Gastroesophageal sphincter (tissue), 4 donors: ENCODE measurements around the gene AMBP. TPM values are rescaled to one million over a fixed set of nuclear protein-coding genes. Genes with fewer than 3 reads are reported as not detected.

ENCODE experiments used
- ATAC-seq: fragments of 150-250 bp; one replicate; pipeline ENCODE4 v1.9.1; 2016; ENCODE audit warnings: mild to moderate bottlenecking, moderate library complexity
- H3K27ac ChIP-seq, 4 donors: fragments of 200-600 bp; sonication (generic) in 3 of 4; 1 replicate in 3 of 4; 2 replicates in 1 of 4; pipeline ENCODE4 v1.5.1; 2016 to 2019
- H3K27me3 ChIP-seq: fragments of 200-600 bp; sonication (generic); one replicate; pipeline ENCODE4 v1.5.1; 2019
- H3K36me3 ChIP-seq, 2 donors: fragments of 200-600 bp; sonication (generic); one replicate each; pipeline ENCODE4 v1.5.1; 2019; ENCODE audit warnings: control low read depth in 1 of 2
- H3K4me1 ChIP-seq, 3 donors: fragments of 200-600 bp; sonication (generic); 1 replicate in 2 of 3; 2 replicates in 1 of 3; pipeline ENCODE4 v1.5.1; 2016 to 2019; ENCODE audit warnings: control low read depth in 2 of 3
- H3K4me3 ChIP-seq, 2 donors: fragments of 200-600 bp; sonication (generic); one replicate each; pipeline ENCODE4 v1.5.1; 2019; ENCODE audit warnings: mild to moderate bottlenecking in 1 of 2, moderate library complexity in 1 of 2
- H3K9me3 ChIP-seq, 3 donors: fragments of 200-600 bp; sonication (generic); one replicate each; pipeline ENCODE4 v1.5.1; 2017 to 2019; ENCODE audit warnings: control low read depth in 2 of 3
- CTCF ChIP-seq, 4 experiments: fragments of 200-600 bp in 2 of 4; fragments of 450-650 bp in 2 of 4; sonication (generic) in 1 of 4; IDR thresholded peaks; one replicate each; pipeline ENCODE4 v1.5.1; 2017 to 2019; ENCODE audit warnings: antibody characterized with exemption in 4 of 4, mild to moderate bottlenecking in 2 of 4, moderate library complexity in 2 of 4
- EP300 ChIP-seq: sonication (generic); formaldehyde crosslinking; IDR thresholded peaks from one replicate; pipeline ENCODE4 v1.6.1; 2017; ENCODE audit warnings: antibody characterized with exemption, mild to moderate bottlenecking
- POLR2A ChIP-seq, 2 donors: fragments of 450-650 bp; IDR thresholded peaks; one replicate each; pipeline ENCODE4 v1.6.1; 2017; ENCODE audit warnings: antibody characterized with exemption in 2 of 2, mild to moderate bottlenecking in 2 of 2, moderate library complexity in 1 of 2
- POLR2AphosphoS5 ChIP-seq: sonication (generic); formaldehyde crosslinking; IDR thresholded peaks from one replicate; pipeline ENCODE4 v1.6.1; 2017; ENCODE audit warnings: antibody characterized with exemption
- WGBS, 2 donors: methylation state at CpG; one replicate each; pipeline ENCODE4 v1.1.5; 2018; ENCODE audit warnings: low coverage in 1 of 2; 5-methylcytosine and 5-hydroxymethylcytosine counted together
- total RNA-seq, 4 donors: library from RNA; depleted of rRNA; stranded (reverse); fragments of >200 nt; gene quantifications; one replicate each; pipeline ENCODE4 v1.1.0, GENCODE V29; 2016

The AMBP gene
- total RNA-seq, 4 donors from 2014 or later, result not detected

GRCh38 chr9:114069476-114070187, 8.5 kb downstream of the AMBP start:
- peaks cover 0 to 9% (median 0%) of the 10 kb centered on the region in 3 donors for H3K4me1 ChIP-seq
- no peak overlapping the region for H3K27ac ChIP-seq
- no peaks in the 10 kb centered on the region for H3K36me3 ChIP-seq
- TF ChIP-seq EP300 (no peak), POLR2A (IDR thresholded peaks at IDR 0.05) (no peak)
- WGBS, 2 donors, result 82 to 89% methylated on average over 3 to 5 of the region's 9 CpGs
- no peaks in the 10 kb centered on the region for H3K9me3 ChIP-seq
- H3K27me3 ChIP-seq, result peaks cover 16% of the 10 kb centered on the region
- no peak overlapping the region for H3K4me3 ChIP-seq
- no peak for ATAC-seq

- TF ChIP-seq POLR2A (IDR thresholded peaks at IDR 0.05), result no peak
- no peak for TF ChIP-seq CTCF (IDR thresholded peaks at IDR 0.05)
- peaks cover 0 to 12% (median 0%) of the 10 kb centered on the region in 3 donors for H3K9me3 ChIP-seq
- no peak overlapping the region for H3K4me3 ChIP-seq
- no peak for ATAC-seq
- H3K27me3 ChIP-seq, result peaks cover 28% of the 10 kb centered on the region
- no peaks in the 10 kb centered on the region for H3K36me3 ChIP-seq
- 66 to 83% methylated on average over 6 to 8 of the region's 8 CpGs for WGBS, 2 donors
- H3K27ac ChIP-seq, result no peak overlapping the region
- H3K4me1 ChIP-seq, result no peaks in the 10 kb centered on the region
Measured at GRCh38 chr9:114065304-114065703, 12.8 kb downstream of the AMBP start.

- Histone ChIP-seq H3K27ac (no peak overlapping the region), H3K4me3 (no peak overlapping the region), H3K4me1 (no peaks in the 10 kb centered on the region), H3K36me3 (peaks cover 0 to 5% of the 10 kb centered on the region in 2 donors), H3K27me3 (peaks cover 20% of the 10 kb centered on the region), H3K9me3 (peaks cover 0 to 12% (median 0%) of the 10 kb centered on the region in 3 donors)
- no peak for TF ChIP-seq POLR2A (IDR thresholded peaks at IDR 0.05)
- no peak for TF ChIP-seq EP300
- TF ChIP-seq POLR2AphosphoS5, result no peak
- TF ChIP-seq CTCF (IDR thresholded peaks at IDR 0.05), result no peak
- 50 to 57% methylated on average over 1 of the region's 4 CpGs for WGBS, 2 donors
- no peak for ATAC-seq
Measured at GRCh38 chr9:114061830-114062474, 16.1 kb downstream of the AMBP start.

- TF ChIP-seq POLR2AphosphoS5 (no peak), EP300 (no peak), POLR2A (IDR thresholded peaks at IDR 0.05) (no peak), CTCF (IDR thresholded peaks at IDR 0.05) (no peak)
- WGBS, 2 donors, result 67% methylated on average over 1 of the region's 12 CpGs; no CpG with 5 or more reads in 1 of the 2 donors
Measured at GRCh38 chr9:114061292-114061691, 16.8 kb downstream of the AMBP start.

GRCh38 chr9:114060711-114061110, 17.4 kb downstream of the AMBP start:
- no peak for ATAC-seq
- H3K9me3 ChIP-seq, result peaks cover 0 to 12% (median 0%) of the 10 kb centered on the region in 3 donors
- H3K36me3 ChIP-seq, result peaks cover 0 to 10% of the 10 kb centered on the region in 2 donors
- 73% methylated on average over 3 of the region's 9 CpGs; no CpG with 5 or more reads in 1 of the 2 donors for WGBS, 2 donors
- no peak overlapping the region for H3K4me3 ChIP-seq
- TF ChIP-seq POLR2A (IDR thresholded peaks at IDR 0.05), result no peak
- no peak for TF ChIP-seq CTCF (IDR thresholded peaks at IDR 0.05)
- no peak for TF ChIP-seq EP300
- no peak for TF ChIP-seq POLR2AphosphoS5
- H3K27ac ChIP-seq, result no peak overlapping the region
- no peaks in the 10 kb centered on the region for H3K4me1 ChIP-seq
- H3K27me3 ChIP-seq, result peaks cover 16% of the 10 kb centered on the region

More at GRCh38 chr9:114061292-114061691, 16.8 kb downstream of the AMBP start:
- Histone ChIP-seq H3K9me3 (peaks cover 0 to 12% (median 0%) of the 10 kb centered on the region in 3 donors), H3K4me3 (no peak overlapping the region), H3K27me3 (peaks cover 20% of the 10 kb centered on the region), H3K27ac (no peak overlapping the region), H3K36me3 (peaks cover 0 to 10% of the 10 kb centered on the region in 2 donors), H3K4me1 (no peaks in the 10 kb centered on the region)
- no peak for ATAC-seq
